GM23248 (cell line): ENCODE data around the gene DLG2. TPM values are rescaled to one million over a fixed set of nuclear protein-coding genes. Genes with fewer than 3 reads are reported as not detected.

Source experiments
- DNase-seq: peaks from one replicate; pipeline ENCODE4 v3.0.0-alpha.2; 2015
- H2AFZ ChIP-seq: fragments of 200-600 bp; sonication (generic); 2 replicates; pipeline ENCODE4 v1.6.1; 2016; ENCODE audit warnings: antibody characterized with exemption
- H3F3A ChIP-seq: fragments of 200-600 bp; sonication (generic); 2 replicates; pipeline ENCODE4 v1.6.1; 2016; ENCODE audit warnings: mild to moderate bottlenecking, antibody characterized with exemption, mixed run types; ENCODE audit not compliant: insufficient read depth
- H3K27ac ChIP-seq: fragments of 200-600 bp; sonication (generic); 2 replicates; pipeline ENCODE4 v1.5.1; 2016; ENCODE audit warnings: mild to moderate bottlenecking
- H3K27me3 ChIP-seq: fragments of 200-600 bp; sonication (generic); replicated peaks from 2 replicates; pipeline ENCODE4 v1.6.1; 2016; ENCODE audit warnings: mild to moderate bottlenecking; ENCODE audit not compliant: insufficient read depth
- H3K36me3 ChIP-seq: fragments of 200-600 bp; sonication (generic); 2 replicates; pipeline ENCODE4 v1.6.1; 2016; ENCODE audit warnings: low read depth, mild to moderate bottlenecking
- H3K4me1 ChIP-seq: fragments of 200-600 bp; sonication (generic); 2 replicates; pipeline ENCODE4 v1.6.1; 2016; ENCODE audit warnings: mild to moderate bottlenecking; ENCODE audit not compliant: insufficient read depth
- H3K4me2 ChIP-seq: fragments of 200-600 bp; sonication (generic); one replicate; pipeline ENCODE4 v1.6.1; 2016; ENCODE audit warnings: mild to moderate bottlenecking; ENCODE audit not compliant: unreplicated experiment
- H3K4me3 ChIP-seq: fragments of 200-600 bp; sonication (generic); 2 replicates; pipeline ENCODE4 v1.5.1; 2016; ENCODE audit warnings: mild to moderate bottlenecking
- H3K79me2 ChIP-seq: fragments of 200-600 bp; sonication (generic); 2 replicates; pipeline ENCODE4 v1.6.1; 2016; ENCODE audit warnings: mild to moderate bottlenecking; ENCODE audit not compliant: insufficient read depth
- H3K9ac ChIP-seq: fragments of 200-600 bp; sonication (generic); 2 replicates; pipeline ENCODE4 v1.6.1; 2016; ENCODE audit warnings: mild to moderate bottlenecking
- H3K9me2 ChIP-seq: fragments of 200-600 bp; sonication (generic); 2 replicates; pipeline ENCODE4 v1.6.1; 2016; ENCODE audit warnings: mixed run types, mild to moderate bottlenecking, moderate library complexity; ENCODE audit not compliant: insufficient read depth
- H3K9me3 ChIP-seq: fragments of 200-600 bp; sonication (generic); one replicate; pipeline ENCODE4 v1.6.1; 2017; ENCODE audit warnings: low read depth
- H4K20me1 ChIP-seq: fragments of 200-600 bp; sonication (generic); 2 replicates; pipeline ENCODE4 v1.6.0; 2016; ENCODE audit not compliant: insufficient read depth
- EZH2 ChIP-seq: fragments of 200-600 bp; sonication (generic); IDR thresholded peaks from 2 replicates; pipeline ENCODE4 v1.6.1; 2018; ENCODE audit warnings: antibody characterized with exemption, mild to moderate bottlenecking; ENCODE audit not compliant: insufficient read depth, poor library complexity, severe bottlenecking
- EZH2phosphoT487 ChIP-seq: fragments of 200-600 bp; sonication (generic); IDR thresholded peaks from 2 replicates; pipeline ENCODE4 v1.6.1; 2018; ENCODE audit warnings: antibody characterized with exemption, moderate library complexity, mild to moderate bottlenecking, low read depth; ENCODE audit not compliant: insufficient read depth
- WGBS, 2 experiments: methylation state at CpG; one replicate each; pipeline ENCODE4 v1.1.6; 2015 to 2017; ENCODE audit warnings: low lambda C conversion rate in 2 of 2, low coverage in 1 of 2; ENCODE audit errors: missing lambda C conversion rate in 2 of 2; 5-methylcytosine and 5-hydroxymethylcytosine counted together
- in situ Hi-C: fragments of 300-500 bp; cut with MboI; formaldehyde crosslinking; loops from 2 replicates; pipeline ENCODE4 v1.15.0; 2020
- polyA plus RNA-seq: library from polyadenylated mRNA; unstranded; fragments of >200 nt; fragmentation: Nextera tagmentation; extraction: Ambion mirVana; gene quantifications from 2 replicates; pipeline ENCODE4 v1.2.1, GENCODE V29; 2016
- total RNA-seq: library from RNA; depleted of rRNA; stranded (reverse); fragments of >200 nt; shearing (Covaris generic); gene quantifications from 2 replicates; pipeline ENCODE4 v1.2.3, GENCODE V29; 2014

Gene DLG2
- total and polyA plus RNA-seq, 2 experiments from 2014 or later = 1.1 to 1.7 TPM

GRCh38 chr11:84103096-84103495 is 1524.0 kb downstream of the DLG2 start:
- H4K20me1 ChIP-seq = no peaks in the 10 kb centered on the region
- no peak overlapping the region for H3K27ac ChIP-seq
- no peaks in the 10 kb centered on the region for H3K4me1 ChIP-seq
- H3K9me3 ChIP-seq = no peaks in the 10 kb centered on the region
- H3K9me2 ChIP-seq = no peaks in the 10 kb centered on the region
- no peak overlapping the region for H3K9ac ChIP-seq
- no peaks in the 10 kb centered on the region for H3K79me2 ChIP-seq
- H3F3A ChIP-seq = no peaks in the 10 kb centered on the region
- no peak overlapping the region for H3K4me2 ChIP-seq
- TF ChIP-seq EZH2phosphoT487 (no peak), EZH2 (no peak)
- no peaks in the 10 kb centered on the region for H3K27me3 ChIP-seq
- WGBS, 2 experiments = 0 to 6% methylated on average over 1 of the region's 1 CpG
- H3K4me3 ChIP-seq = no peak overlapping the region
- in situ Hi-C loops = no loop called here
- no peaks in the 10 kb centered on the region for H3K36me3 ChIP-seq
- no peak for DNase-seq
- H2AFZ ChIP-seq = no peak overlapping the region

DNA sequence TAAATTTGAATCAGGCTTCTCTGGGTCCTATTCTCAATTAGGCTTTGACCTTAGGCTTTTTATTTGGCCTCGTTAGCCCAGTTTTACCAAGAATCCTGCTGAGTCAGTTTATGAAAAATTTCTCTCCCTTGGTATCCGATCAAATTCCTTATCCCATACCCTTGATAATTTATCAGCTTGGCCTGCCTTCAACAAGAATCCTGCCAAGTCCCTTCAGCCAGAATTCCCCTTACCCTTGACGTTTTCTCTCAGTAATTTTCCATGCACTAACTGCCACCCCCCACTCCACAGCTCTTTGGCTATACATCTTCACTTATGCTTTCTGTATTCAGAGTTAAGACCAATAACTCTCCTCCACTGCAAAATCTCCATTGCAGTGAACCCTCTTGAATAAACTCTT is 1530.0 kb downstream of the DLG2 start:
- no peak overlapping the region for H3K4me2 ChIP-seq
- 23 to 25% methylated on average over 3 of the region's 3 CpGs for WGBS, 2 experiments
- DNase-seq = no peak

GRCh38 chr11:84091212-84091986 is 1535.7 kb downstream of the DLG2 start:
- no peaks in the 10 kb centered on the region for H3K27me3 ChIP-seq
- WGBS, 2 experiments = 28 to 30% methylated on average over 7 of the region's 7 CpGs
- H3K4me2 ChIP-seq = no peak overlapping the region
- H3K9me2 ChIP-seq = no peaks in the 10 kb centered on the region
- no peak for DNase-seq
- H3K79me2 ChIP-seq = no peaks in the 10 kb centered on the region
- in situ Hi-C loops = no loop called here
- no peak overlapping the region for H2AFZ ChIP-seq
- no peak overlapping the region for H3K4me3 ChIP-seq
- H3K36me3 ChIP-seq = no peaks in the 10 kb centered on the region
- no peak overlapping the region for H3K27ac ChIP-seq
- H4K20me1 ChIP-seq = no peaks in the 10 kb centered on the region
- TF ChIP-seq EZH2 (no peak), EZH2phosphoT487 (no peak)
- no peak overlapping the region for H3K9ac ChIP-seq
- no peaks in the 10 kb centered on the region for H3F3A ChIP-seq
- H3K9me3 ChIP-seq = no peaks in the 10 kb centered on the region
- H3K4me1 ChIP-seq = no peaks in the 10 kb centered on the region

More for the DNA sequence above, 1530.0 kb downstream of the DLG2 start:
- Histone ChIP-seq H3K9me3 (no peaks in the 10 kb centered on the region), H3K27me3 (no peaks in the 10 kb centered on the region), H3K79me2 (no peaks in the 10 kb centered on the region), H2AFZ (no peak overlapping the region), H3K9me2 (no peaks in the 10 kb centered on the region), H4K20me1 (no peaks in the 10 kb centered on the region), H3F3A (no peaks in the 10 kb centered on the region), H3K36me3 (no peaks in the 10 kb centered on the region), H3K9ac (no peak overlapping the region), H3K4me3 (no peak overlapping the region), H3K4me1 (no peaks in the 10 kb centered on the region), H3K27ac (no peak overlapping the region)
- in situ Hi-C loops = no loop called here
- no peak for TF ChIP-seq EZH2
- TF ChIP-seq EZH2phosphoT487 = no peak

GRCh38 chr11:84089072-84090057 is 1537.8 kb downstream of the DLG2 start:
- H3K27ac ChIP-seq = no peak overlapping the region
- DNase-seq = no peak

More at GRCh38 chr11:84089072-84090057, 1537.8 kb downstream of the DLG2 start:
- in situ Hi-C loops = no loop called here
- Histone ChIP-seq H3K4me2 (no peak overlapping the region), H3K9me3 (no peaks in the 10 kb centered on the region), H2AFZ (no peak overlapping the region), H3K27me3 (no peaks in the 10 kb centered on the region), H3K36me3 (no peaks in the 10 kb centered on the region), H3F3A (no peaks in the 10 kb centered on the region), H3K9ac (no peak overlapping the region), H3K4me3 (no peak overlapping the region), H3K79me2 (no peaks in the 10 kb centered on the region), H3K4me1 (no peaks in the 10 kb centered on the region), H4K20me1 (no peaks in the 10 kb centered on the region), H3K9me2 (no peaks in the 10 kb centered on the region)
- 11 to 19% methylated on average over 5 of the region's 5 CpGs for WGBS, 2 experiments
- TF ChIP-seq EZH2phosphoT487 (no peak), EZH2 (no peak)
